BE2C (cell line): ENCODE measurements around the gene PI4K2B.
"Not testable (repeated sequence)": the region's sequence is repeated elsewhere in the genome, so short reads cannot be mapped to it uniquely, and the experiment has no call there.

Source experiments
- DNase-seq: peaks from one replicate; pipeline ENCODE4 v3.0.0-alpha.2; 2020
- H3K27me3 ChIP-seq: fragments of 250-450 bp; sonication (Bioruptor Pico); 2 replicates; pipeline ENCODE4 v1.5.1; 2020; ENCODE audit warnings: mild to moderate bottlenecking
- H3K36me3 ChIP-seq: fragments of 250-450 bp; sonication (Bioruptor Pico); 2 replicates; pipeline ENCODE4 v1.5.1; 2020; ENCODE audit warnings: mild to moderate bottlenecking
- H3K4me1 ChIP-seq: fragments of 250-450 bp; sonication (Bioruptor Pico); 2 replicates; pipeline ENCODE4 v1.5.1; 2020
- H3K4me3 ChIP-seq: 2 replicates; pipeline ENCODE4 v1.5.1; 2011; ENCODE audit warnings: low read depth, low read length
- H3K9me3 ChIP-seq: fragments of 250-450 bp; sonication (Bioruptor Pico); 2 replicates; pipeline ENCODE4 v1.5.1; 2020
- TF ChIP-seq, protein P1 (sequence below): IDR thresholded peaks from 2 replicates; pipeline ENCODE4 v1.5.1; 2012; ENCODE audit warnings: mild to moderate bottlenecking, low read depth, low read length

Gene PI4K2B

DNA sequence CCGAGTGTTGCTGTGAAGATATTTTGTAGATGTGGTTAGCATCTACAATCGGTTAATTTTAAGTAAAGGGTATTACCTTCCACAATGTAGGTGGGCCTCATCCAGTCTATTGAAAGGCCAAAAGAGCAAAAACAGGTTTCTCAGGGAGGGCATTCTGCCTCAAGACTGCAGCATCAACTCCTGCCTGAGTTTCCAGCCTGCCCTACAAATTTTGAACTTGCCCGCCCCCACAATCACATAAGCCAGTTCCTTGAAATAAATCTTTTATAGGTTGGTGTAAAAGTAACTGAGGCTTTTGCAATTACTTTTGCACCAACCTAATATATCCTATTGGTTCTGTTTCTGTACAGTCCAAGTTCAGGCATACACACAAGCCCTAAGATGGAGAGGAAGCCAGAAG lies 22.1 kb upstream of the PI4K2B start:
- no peaks in the 10 kb centered on the region for H3K36me3 ChIP-seq
- H3K4me1 ChIP-seq, result no peaks in the 10 kb centered on the region
- H3K27me3 ChIP-seq, result no peaks in the 10 kb centered on the region
- H3K4me3 ChIP-seq, result no peak overlapping the region
- no peak for DNase-seq
- no peaks in the 10 kb centered on the region for H3K9me3 ChIP-seq
- TF ChIP-seq, protein P1, sequence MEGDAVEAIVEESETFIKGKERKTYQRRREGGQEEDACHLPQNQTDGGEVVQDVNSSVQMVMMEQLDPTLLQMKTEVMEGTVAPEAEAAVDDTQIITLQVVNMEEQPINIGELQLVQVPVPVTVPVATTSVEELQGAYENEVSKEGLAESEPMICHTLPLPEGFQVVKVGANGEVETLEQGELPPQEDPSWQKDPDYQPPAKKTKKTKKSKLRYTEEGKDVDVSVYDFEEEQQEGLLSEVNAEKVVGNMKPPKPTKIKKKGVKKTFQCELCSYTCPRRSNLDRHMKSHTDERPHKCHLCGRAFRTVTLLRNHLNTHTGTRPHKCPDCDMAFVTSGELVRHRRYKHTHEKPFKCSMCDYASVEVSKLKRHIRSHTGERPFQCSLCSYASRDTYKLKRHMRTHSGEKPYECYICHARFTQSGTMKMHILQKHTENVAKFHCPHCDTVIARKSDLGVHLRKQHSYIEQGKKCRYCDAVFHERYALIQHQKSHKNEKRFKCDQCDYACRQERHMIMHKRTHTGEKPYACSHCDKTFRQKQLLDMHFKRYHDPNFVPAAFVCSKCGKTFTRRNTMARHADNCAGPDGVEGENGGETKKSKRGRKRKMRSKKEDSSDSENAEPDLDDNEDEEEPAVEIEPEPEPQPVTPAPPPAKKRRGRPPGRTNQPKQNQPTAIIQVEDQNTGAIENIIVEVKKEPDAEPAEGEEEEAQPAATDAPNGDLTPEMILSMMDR, result no peak

DNA sequence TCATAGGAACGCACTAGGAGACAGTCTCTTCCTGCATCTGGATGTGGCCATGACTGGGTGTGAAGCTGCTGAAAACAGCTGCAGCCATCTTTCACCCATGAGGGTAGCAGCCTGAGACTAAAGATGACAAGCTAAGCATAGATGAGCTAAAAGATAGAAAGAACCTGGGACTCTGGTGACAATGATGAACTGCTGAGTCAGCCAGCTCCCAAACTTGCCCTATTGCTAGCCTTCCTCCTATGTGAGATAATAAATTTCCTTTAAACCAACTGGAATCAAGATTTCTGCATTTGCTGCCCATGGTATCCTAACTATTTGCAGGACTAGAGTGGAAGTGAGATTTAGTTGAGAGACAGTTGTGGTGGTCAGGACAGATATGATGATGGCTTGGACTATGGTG lies 21.0 kb upstream of the PI4K2B start:
- TF ChIP-seq, protein P1, result no peak
- no peaks in the 10 kb centered on the region for H3K9me3 ChIP-seq
- no peak overlapping the region for H3K4me3 ChIP-seq
- no peaks in the 10 kb centered on the region for H3K27me3 ChIP-seq
- H3K4me1 ChIP-seq, result no peaks in the 10 kb centered on the region
- no peak for DNase-seq
- H3K36me3 ChIP-seq, result no peaks in the 10 kb centered on the region

DNA sequence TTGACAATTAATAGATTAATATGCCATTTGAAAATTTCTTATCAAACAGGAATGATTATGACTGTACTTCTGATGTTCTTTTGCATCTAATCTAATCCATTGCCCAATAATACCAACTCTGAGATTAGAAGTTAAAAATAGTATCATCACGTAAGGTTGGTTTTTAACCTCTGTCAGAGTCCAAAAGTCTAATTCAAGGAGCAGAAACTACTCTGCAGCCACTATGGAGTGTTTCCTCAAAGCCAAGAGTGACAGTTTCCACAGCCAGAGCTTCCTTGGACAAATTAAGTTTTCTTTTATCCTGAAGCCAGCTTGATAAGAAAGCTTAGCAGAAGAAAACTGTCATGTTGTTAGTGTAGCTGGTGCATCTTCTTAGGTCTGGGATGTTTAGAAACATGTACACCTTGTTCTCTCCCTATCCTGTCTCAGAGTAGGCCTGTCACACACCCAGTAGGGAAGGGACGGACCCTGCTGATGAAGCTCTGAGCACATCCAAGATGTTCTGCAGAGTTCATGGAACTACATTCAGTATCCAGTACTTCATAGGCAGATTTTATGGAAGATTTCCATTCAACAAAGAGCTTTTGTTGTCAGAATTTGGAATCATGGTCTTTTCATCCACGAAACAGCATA lies 20.4 kb upstream of the PI4K2B start:
- no peak overlapping the region for H3K4me3 ChIP-seq
- no peaks in the 10 kb centered on the region for H3K9me3 ChIP-seq
- TF ChIP-seq, protein P1, result no peak
- no peaks in the 10 kb centered on the region for H3K36me3 ChIP-seq
- no peak for DNase-seq
- H3K27me3 ChIP-seq, result no peaks in the 10 kb centered on the region
- H3K4me1 ChIP-seq, result no peaks in the 10 kb centered on the region

DNA sequence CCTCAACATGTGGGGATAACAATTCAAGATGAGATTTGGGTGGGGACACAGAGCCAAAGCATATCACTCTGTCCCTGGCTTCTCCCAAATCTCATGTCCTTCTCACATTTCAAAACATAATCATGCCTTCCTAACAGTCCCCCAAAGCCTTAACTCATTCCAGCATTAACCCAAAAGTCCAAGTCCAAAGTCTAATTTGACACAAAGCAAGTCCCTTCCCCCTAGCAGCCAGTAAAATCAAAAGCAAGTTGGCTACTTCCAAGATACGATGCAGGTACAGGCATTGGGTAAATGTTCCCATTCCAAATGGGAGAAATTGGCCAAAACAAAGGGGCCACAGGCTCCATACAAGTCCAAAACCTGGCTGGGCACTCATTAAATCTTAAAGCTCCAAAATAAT lies 19.1 kb upstream of the PI4K2B start:
- H3K9me3 ChIP-seq, H3K36me3 ChIP-seq: not testable (repeated sequence)

DNA sequence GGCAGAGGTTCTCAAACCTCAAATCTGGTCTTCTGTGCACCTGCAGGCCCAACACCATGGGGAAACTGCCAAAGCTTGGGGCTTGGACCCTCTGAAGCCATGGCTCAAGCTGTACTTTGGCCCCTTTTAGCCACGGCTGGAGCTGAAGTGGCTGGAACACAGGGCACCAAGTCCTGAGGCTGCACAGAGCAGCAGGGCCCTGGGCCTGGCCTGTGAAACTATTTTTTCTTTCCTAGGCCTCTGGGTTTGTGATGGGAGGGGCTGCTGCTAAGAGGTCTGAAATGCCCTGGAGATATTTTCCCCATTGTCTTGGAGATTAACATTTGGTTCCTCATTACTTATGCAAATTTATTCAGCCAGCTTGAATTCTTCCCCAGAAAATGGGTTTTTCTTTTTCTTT lies 18.3 kb upstream of the PI4K2B start:
- Histone ChIP-seq H3K36me3 (no peaks in the 10 kb centered on the region), H3K9me3 (no peaks in the 10 kb centered on the region), H3K4me1 (no peaks in the 10 kb centered on the region), H3K27me3 (no peaks in the 10 kb centered on the region), H3K4me3 (no peak overlapping the region)
- DNase-seq, result no peak
- TF ChIP-seq, protein P1, result no peak

More for the DNA sequence above, 19.1 kb upstream of the PI4K2B start:
- DNase-seq, H3K27me3 ChIP-seq, H3K4me1 ChIP-seq, H3K4me3 ChIP-seq: not testable (repeated sequence)

DNA sequence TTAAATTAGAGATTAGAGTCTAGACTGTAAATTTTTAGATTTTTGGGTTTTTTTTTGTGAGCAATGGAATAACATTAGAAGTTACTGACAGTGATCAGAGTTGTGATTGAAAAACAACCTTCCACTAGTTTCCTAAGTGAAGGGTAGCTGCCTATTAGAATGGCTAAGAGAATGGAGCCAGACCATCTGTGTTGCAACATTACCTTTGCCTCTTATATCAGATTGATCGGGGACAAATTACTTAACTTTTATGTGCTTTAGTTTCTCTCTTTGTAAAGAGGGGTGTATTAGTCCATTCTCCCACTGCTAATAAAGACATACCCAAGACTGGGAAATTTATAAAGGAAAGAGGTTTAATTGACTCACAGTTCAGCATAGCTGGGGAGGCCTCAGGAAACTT lies 12.5 kb upstream of the PI4K2B start:
- Histone ChIP-seq H3K36me3 (no peaks in the 10 kb centered on the region), H3K4me1 (no peaks in the 10 kb centered on the region), H3K27me3 (no peaks in the 10 kb centered on the region), H3K4me3 (no peak overlapping the region), H3K9me3 (no peaks in the 10 kb centered on the region; the same call in 1 of the 2 replicates)
- DNase-seq, result no peak
- TF ChIP-seq, protein P1, result no peak
